ENCODE data around the gene ALDH4A1.
A peak's percentile ranks its signal among the peaks of the same experiment; 100 is the strongest.

ALDH4A1 gene

GRCh38 chr1:18946550-18947381 is 44.4 kb upstream of the ALDH4A1 start:
- no peak overlapping the region for H3K4me3 ChIP-seq (ENCODE audit: low read depth, low read length)
- H3K9me3 ChIP-seq (ENCODE audit: insufficient read depth, low read depth, low read length): no peaks in the 10 kb centered on the region
- H2AK5ac ChIP-seq (ENCODE audit: low read length): no peak overlapping the region
- H3K18ac ChIP-seq (ENCODE audit: low read length): peak overlapping the region; percentile 29
- no peak overlapping the region for H3K27ac ChIP-seq (ENCODE audit: low read depth, low read length)
- H3K4me1 ChIP-seq (ENCODE audit: control insufficient read depth in 1 of 2, insufficient read depth in 2 of 2, low read length in 2 of 2): peaks cover 44 to 57% of the 10 kb centered on the region in 2 experiments
- no CpG with 5 or more reads among the region's 15 CpGs for WGBS (ENCODE audit: extremely low coverage, insufficient coverage, insufficient read length)
- H4K91ac ChIP-seq (ENCODE audit: low read depth, low read length): no peak overlapping the region
- H3K9ac ChIP-seq (ENCODE audit: low read length): no peak overlapping the region
- H2AFZ ChIP-seq (ENCODE audit: insufficient read depth, low read length, poor library complexity): no peak overlapping the region
- H3K4me2 ChIP-seq (ENCODE audit: low read length): no peak overlapping the region
- no peak overlapping the region for H2BK120ac ChIP-seq (ENCODE audit: insufficient read depth, low read length, poor library complexity)
- H3K23ac ChIP-seq (ENCODE audit: low read length): no peak overlapping the region
- peaks cover 22% of the 10 kb centered on the region for H3K79me1 ChIP-seq (ENCODE audit: low read length)
- no peak overlapping the region for H2BK12ac ChIP-seq (ENCODE audit: low read length)
- no peak overlapping the region for H3K14ac ChIP-seq (ENCODE audit: low read length)
- no peaks in the 10 kb centered on the region for H3K27me3 ChIP-seq (ENCODE audit: insufficient read depth, low read length)
- peak overlapping the region; percentile 39 for H3K4ac ChIP-seq (ENCODE audit: low read depth, low read length)
- DNase-seq: peak; percentile 38
- H2BK5ac ChIP-seq (ENCODE audit: low read depth, low read length, poor library complexity): no peak overlapping the region
- no peak overlapping the region for H4K12ac ChIP-seq (ENCODE audit: low read depth, low read length)
- H3K36me3 ChIP-seq (ENCODE audit: control insufficient read depth in 1 of 2, insufficient read depth in 2 of 2, low read length in 2 of 2): peaks cover 5 to 9% of the 10 kb centered on the region in 2 experiments
- H3K79me2 ChIP-seq (ENCODE audit: control insufficient read depth, insufficient read depth, low read length, poor library complexity): peaks cover 18% of the 10 kb centered on the region
- H4K8ac ChIP-seq (ENCODE audit: low read depth, low read length): no peak overlapping the region

- peak overlapping the region; percentile 8 for H3K4ac ChIP-seq (ENCODE audit: low read depth, low read length)
- no peak overlapping the region for H3K27ac ChIP-seq (ENCODE audit: low read depth, low read length)
- H4K12ac ChIP-seq (ENCODE audit: low read depth, low read length): no peak overlapping the region
- H3K4me1 ChIP-seq (ENCODE audit: control insufficient read depth in 1 of 2, insufficient read depth in 2 of 2, low read length in 2 of 2): peaks cover 37 to 54% of the 10 kb centered on the region in 2 experiments
- H3K18ac ChIP-seq (ENCODE audit: low read length): no peak overlapping the region
- H4K91ac ChIP-seq (ENCODE audit: low read depth, low read length): no peak overlapping the region
- no peak overlapping the region for H3K4me3 ChIP-seq (ENCODE audit: low read depth, low read length)
- H2AFZ ChIP-seq (ENCODE audit: insufficient read depth, low read length, poor library complexity): peak overlapping the region; percentile 9
- H2BK120ac ChIP-seq (ENCODE audit: insufficient read depth, low read length, poor library complexity): no peak overlapping the region
- no peak overlapping the region for H2BK12ac ChIP-seq (ENCODE audit: low read length)
- peaks cover 20% of the 10 kb centered on the region for H3K79me2 ChIP-seq (ENCODE audit: control insufficient read depth, insufficient read depth, low read length, poor library complexity)
- H2BK5ac ChIP-seq (ENCODE audit: low read depth, low read length, poor library complexity): no peak overlapping the region
- peaks cover 2% of the 10 kb centered on the region for H3K9me3 ChIP-seq (ENCODE audit: insufficient read depth, low read depth, low read length)
- peaks cover 5 to 9% of the 10 kb centered on the region in 2 experiments for H3K36me3 ChIP-seq (ENCODE audit: control insufficient read depth in 1 of 2, insufficient read depth in 2 of 2, low read length in 2 of 2)
- no peak overlapping the region for H3K4me2 ChIP-seq (ENCODE audit: low read length)
- peak overlapping the region; percentile 8 for H3K9ac ChIP-seq (ENCODE audit: low read length)
- no peak overlapping the region for H3K14ac ChIP-seq (ENCODE audit: low read length)
- no peak for DNase-seq
- H4K8ac ChIP-seq (ENCODE audit: low read depth, low read length): no peak overlapping the region
- no peak overlapping the region for H2AK5ac ChIP-seq (ENCODE audit: low read length)
- H3K27me3 ChIP-seq (ENCODE audit: insufficient read depth, low read length): no peaks in the 10 kb centered on the region
- H3K23ac ChIP-seq (ENCODE audit: low read length): no peak overlapping the region
- peaks cover 20% of the 10 kb centered on the region for H3K79me1 ChIP-seq (ENCODE audit: low read length)
- WGBS (ENCODE audit: extremely low coverage, insufficient coverage, insufficient read length): no CpG with 5 or more reads among the region's 14 CpGs
Measured at GRCh38 chr1:18945401-18945849, 43.1 kb upstream of the ALDH4A1 start.

- Histone ChIP-seq H2BK120ac (ENCODE audit: insufficient read depth, low read length, poor library complexity) (no peak overlapping the region), H3K4me3 (ENCODE audit: low read depth, low read length) (no peak overlapping the region), H3K9me3 (ENCODE audit: insufficient read depth, low read depth, low read length) (peaks cover 2% of the 10 kb centered on the region), H3K18ac (ENCODE audit: low read length) (peak overlapping the region; percentile 71), H4K12ac (ENCODE audit: low read depth, low read length) (no peak overlapping the region), H3K14ac (ENCODE audit: low read length) (no peak overlapping the region), H4K91ac (ENCODE audit: low read depth, low read length) (peak overlapping the region; percentile 11), H2BK12ac (ENCODE audit: low read length) (no peak overlapping the region), H3K79me1 (ENCODE audit: low read length) (peaks cover 14% of the 10 kb centered on the region), H4K8ac (ENCODE audit: low read depth, low read length) (no peak overlapping the region), H2AK5ac (ENCODE audit: low read length) (no peak overlapping the region), H3K27me3 (ENCODE audit: insufficient read depth, low read length) (no peaks in the 10 kb centered on the region), H3K4me2 (ENCODE audit: low read length) (no peak overlapping the region), H3K4ac (ENCODE audit: low read depth, low read length) (peak overlapping the region; percentile 53), H3K9ac (ENCODE audit: low read length) (no peak overlapping the region), H3K4me1 (ENCODE audit: control insufficient read depth in 1 of 2, insufficient read depth in 2 of 2, low read length in 2 of 2) (peaks cover 36 to 54% of the 10 kb centered on the region in 2 experiments), H3K36me3 (ENCODE audit: control insufficient read depth in 1 of 2, insufficient read depth in 2 of 2, low read length in 2 of 2) (peaks cover 5 to 9% of the 10 kb centered on the region in 2 experiments), H2AFZ (ENCODE audit: insufficient read depth, low read length, poor library complexity) (no peak overlapping the region), H3K79me2 (ENCODE audit: control insufficient read depth, insufficient read depth, low read length, poor library complexity) (peaks cover 18% of the 10 kb centered on the region), H3K23ac (ENCODE audit: low read length) (no peak overlapping the region), H3K27ac (ENCODE audit: low read depth, low read length) (no peak overlapping the region), H2BK5ac (ENCODE audit: low read depth, low read length, poor library complexity) (no peak overlapping the region)
- no CpG with 5 or more reads among the region's 2 CpGs for WGBS (ENCODE audit: extremely low coverage, insufficient coverage, insufficient read length)
- DNase-seq: no peak
Measured at GRCh38 chr1:18944810-18945209, 42.5 kb upstream of the ALDH4A1 start.

GRCh38 chr1:18943914-18944572 is 41.7 kb upstream of the ALDH4A1 start:
- Histone ChIP-seq H2BK12ac (ENCODE audit: low read length) (no peak overlapping the region), H3K4ac (ENCODE audit: low read depth, low read length) (peak overlapping the region; percentile 20), H2AK5ac (ENCODE audit: low read length) (no peak overlapping the region), H3K23ac (ENCODE audit: low read length) (no peak overlapping the region), H3K4me2 (ENCODE audit: low read length) (no peak overlapping the region), H4K8ac (ENCODE audit: low read depth, low read length) (no peak overlapping the region), H4K12ac (ENCODE audit: low read depth, low read length) (no peak overlapping the region), H3K4me1 (ENCODE audit: control insufficient read depth in 1 of 2, insufficient read depth in 2 of 2, low read length in 2 of 2) (peaks cover 37 to 55% of the 10 kb centered on the region in 2 experiments), H3K9ac (ENCODE audit: low read length) (no peak overlapping the region), H3K36me3 (ENCODE audit: control insufficient read depth in 1 of 2, insufficient read depth in 2 of 2, low read length in 2 of 2) (peaks cover 5 to 9% of the 10 kb centered on the region in 2 experiments), H2AFZ (ENCODE audit: insufficient read depth, low read length, poor library complexity) (no peak overlapping the region), H4K91ac (ENCODE audit: low read depth, low read length) (no peak overlapping the region), H3K4me3 (ENCODE audit: low read depth, low read length) (no peak overlapping the region), H3K9me3 (ENCODE audit: insufficient read depth, low read depth, low read length) (peaks cover 2% of the 10 kb centered on the region), H3K27ac (ENCODE audit: low read depth, low read length) (no peak overlapping the region), H3K79me1 (ENCODE audit: low read length) (peaks cover 10% of the 10 kb centered on the region), H3K14ac (ENCODE audit: low read length) (no peak overlapping the region), H2BK120ac (ENCODE audit: insufficient read depth, low read length, poor library complexity) (no peak overlapping the region), H3K18ac (ENCODE audit: low read length) (no peak overlapping the region), H2BK5ac (ENCODE audit: low read depth, low read length, poor library complexity) (no peak overlapping the region), H3K79me2 (ENCODE audit: control insufficient read depth, insufficient read depth, low read length, poor library complexity) (peaks cover 19% of the 10 kb centered on the region), H3K27me3 (ENCODE audit: insufficient read depth, low read length) (no peaks in the 10 kb centered on the region)
- WGBS (ENCODE audit: extremely low coverage, insufficient coverage, insufficient read length): no CpG with 5 or more reads among the region's 9 CpGs
- no peak for DNase-seq
